Measurements from ENCODE around the gene SLC12A1.

- TF ChIP-seq CTCF (IDR thresholded peaks at IDR 0.05) (no peak), JAZF1 (CRISPR knock-in tag; IDR thresholded peaks at IDR 0.05) (no peak), USF1 (CRISPR knock-in tag; IDR thresholded peaks at IDR 0.05) (no peak), ETV6 (CRISPR knock-in tag; IDR thresholded peaks at IDR 0.05) (no peak), ATF3 (CRISPR knock-in tag; conservative IDR thresholded peaks at IDR 0.05) (no peak), TP53 (CRISPR knock-in tag; IDR thresholded peaks at IDR 0.05) (no peak), AFF4 (CRISPR knock-in tag; IDR thresholded peaks at IDR 0.05; ENCODE audit: borderline replicate concordance) (no peak), NR3C1 (CRISPR knock-in tag; conservative IDR thresholded peaks at IDR 0.05; ENCODE audit: low read depth) (no peak), RELA (CRISPR knock-in tag; IDR thresholded peaks at IDR 0.05; ENCODE audit: borderline replicate concordance) (no peak), IRF1 (CRISPR knock-in tag; IDR thresholded peaks at IDR 0.05) (no peak), FOXJ3 (CRISPR knock-in tag; IDR thresholded peaks at IDR 0.05; ENCODE audit: borderline replicate concordance) (no peak)
These were observed 27.1 kb downstream of the SLC12A1 start for GRCh38 chr15:48233246-48233645.

All from WTC11 (cell line).